Effector memory CD4-positive, alpha-beta T cell (primary cell): ENCODE data around the gene DUSP22.

ENCODE experiments used
- DNase-seq, 3 donors: peaks; one replicate each; pipeline ENCODE4 v3.0.0-alpha.2; 2020
- H3K27ac ChIP-seq: 2 replicates; pipeline ENCODE4 v1.7.0; 2013; ENCODE audit warnings: mild to moderate bottlenecking, low read length, moderate library complexity; ENCODE audit not compliant: insufficient read depth, poor library complexity, severe bottlenecking
- H3K27me3 ChIP-seq: replicated peaks from 2 replicates; pipeline ENCODE4 v1.7.0; 2013; ENCODE audit warnings: mild to moderate bottlenecking, low read length; ENCODE audit not compliant: insufficient read depth, control insufficient read depth, poor library complexity, severe bottlenecking
- H3K36me3 ChIP-seq: 2 replicates; pipeline ENCODE4 v1.7.0; 2013; ENCODE audit warnings: mild to moderate bottlenecking, low read length, moderate library complexity; ENCODE audit not compliant: control insufficient read depth, insufficient read depth
- H3K4me1 ChIP-seq: 2 replicates; pipeline ENCODE4 v1.7.0; 2013; ENCODE audit warnings: low read length, mild to moderate bottlenecking; ENCODE audit not compliant: control insufficient read depth, insufficient read depth, poor library complexity, severe bottlenecking
- H3K4me3 ChIP-seq: 2 replicates; pipeline ENCODE4 v1.7.0; 2013; ENCODE audit warnings: low read length, low read depth, mild to moderate bottlenecking; ENCODE audit not compliant: insufficient read depth, poor library complexity, severe bottlenecking
- H3K9me3 ChIP-seq: 2 replicates; pipeline ENCODE4 v1.7.0; 2013; ENCODE audit warnings: mild to moderate bottlenecking, low read length, moderate library complexity; ENCODE audit not compliant: control insufficient read depth

The DUSP22 gene

GRCh38 chr6:360349-360748 lies 68.1 kb downstream of the DUSP22 start:
- Histone ChIP-seq H3K4me1 (no peaks in the 10 kb centered on the region), H3K36me3 (no peaks in the 10 kb centered on the region), H3K27ac (no peak overlapping the region), H3K9me3 (no peaks in the 10 kb centered on the region), H3K27me3 (no peaks in the 10 kb centered on the region), H3K4me3 (no peak overlapping the region)
- no peak for DNase-seq

- Histone ChIP-seq H3K4me1 (no peaks in the 10 kb centered on the region), H3K27me3 (no peaks in the 10 kb centered on the region), H3K27ac (no peak overlapping the region), H3K36me3 (no peaks in the 10 kb centered on the region), H3K4me3 (no peak overlapping the region), H3K9me3 (no peaks in the 10 kb centered on the region)
- DNase-seq = no peak
Observed at GRCh38 chr6:360764-361373, 68.6 kb downstream of the DUSP22 start.

DNA sequence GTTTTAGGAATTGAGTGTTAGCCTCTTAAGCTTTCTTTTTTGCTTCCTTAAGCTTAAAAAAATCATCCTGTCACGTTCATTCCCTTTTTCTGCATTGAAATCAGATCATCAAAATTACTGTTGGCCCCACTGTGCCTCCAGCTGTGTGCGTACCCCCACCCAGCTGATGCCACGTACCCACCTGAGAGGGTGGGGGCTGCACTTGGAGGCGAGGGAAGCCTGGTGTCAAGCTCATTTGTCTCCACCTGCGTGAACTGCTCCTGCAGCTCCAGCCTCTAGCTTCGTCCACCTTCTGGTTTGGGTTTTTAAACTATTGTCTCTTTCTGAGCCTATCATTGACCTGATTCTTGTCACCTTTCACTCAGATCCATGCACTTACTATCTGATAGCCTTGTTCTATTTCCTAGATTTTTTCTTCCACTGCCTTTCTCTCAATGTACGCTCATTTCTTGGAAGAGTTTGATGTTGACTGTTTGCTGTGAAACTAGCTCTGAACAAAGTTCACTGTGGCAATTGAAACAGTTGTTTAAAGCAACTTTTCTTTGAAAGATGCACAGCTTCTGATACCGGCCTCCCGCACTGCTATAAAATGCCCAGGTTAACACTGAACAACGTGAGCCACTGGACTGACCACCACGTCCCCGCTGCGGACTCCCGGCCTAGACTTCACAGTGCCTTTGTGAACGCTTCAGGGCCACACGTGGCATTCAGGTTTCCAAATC lies 69.3 kb downstream of the DUSP22 start:
- H3K27ac ChIP-seq = no peak overlapping the region
- H3K36me3 ChIP-seq = no peaks in the 10 kb centered on the region
- no peaks in the 10 kb centered on the region for H3K9me3 ChIP-seq
- no peak overlapping the region for H3K4me3 ChIP-seq
- H3K4me1 ChIP-seq = no peaks in the 10 kb centered on the region
- no peaks in the 10 kb centered on the region for H3K27me3 ChIP-seq
- DNase-seq = no peak

DNA sequence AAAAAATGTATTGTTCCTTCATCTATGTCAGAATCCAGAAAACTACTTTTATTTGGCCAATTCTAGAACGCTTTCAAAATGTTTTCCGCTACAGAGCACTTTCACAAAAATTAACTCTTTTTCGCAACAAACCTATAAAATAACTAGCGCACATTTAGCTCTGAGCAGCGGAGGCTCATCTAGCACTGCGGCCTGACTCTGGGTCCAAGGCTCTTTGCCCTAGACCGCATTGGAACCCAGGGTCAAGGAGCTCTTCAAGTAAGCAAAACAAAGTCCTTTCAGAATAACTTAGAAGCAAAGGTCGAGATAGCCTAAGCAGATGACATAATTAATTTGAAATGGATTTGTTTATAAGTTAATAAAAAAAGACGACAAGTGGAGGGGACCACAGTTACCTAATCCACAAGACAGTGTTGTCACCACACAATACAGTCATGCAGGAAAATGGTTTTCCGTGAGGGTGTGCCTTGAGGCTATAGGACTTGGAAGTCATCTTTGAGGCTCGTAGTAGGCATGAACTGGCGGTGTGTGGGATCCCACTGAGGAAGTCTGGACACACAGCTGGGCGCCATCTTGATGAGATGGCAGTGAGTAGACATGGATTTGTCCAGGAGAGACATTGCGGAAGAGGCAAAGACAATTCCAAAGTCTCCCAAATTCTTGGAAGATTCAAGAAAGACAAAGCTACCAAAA lies 70.1 kb downstream of the DUSP22 start:
- DNase-seq = no peak
- no peaks in the 10 kb centered on the region for H3K9me3 ChIP-seq
- H3K36me3 ChIP-seq = no peaks in the 10 kb centered on the region
- H3K27me3 ChIP-seq = no peaks in the 10 kb centered on the region
- no peak overlapping the region for H3K4me3 ChIP-seq
- no peaks in the 10 kb centered on the region for H3K4me1 ChIP-seq
- no peak overlapping the region for H3K27ac ChIP-seq

DNA sequence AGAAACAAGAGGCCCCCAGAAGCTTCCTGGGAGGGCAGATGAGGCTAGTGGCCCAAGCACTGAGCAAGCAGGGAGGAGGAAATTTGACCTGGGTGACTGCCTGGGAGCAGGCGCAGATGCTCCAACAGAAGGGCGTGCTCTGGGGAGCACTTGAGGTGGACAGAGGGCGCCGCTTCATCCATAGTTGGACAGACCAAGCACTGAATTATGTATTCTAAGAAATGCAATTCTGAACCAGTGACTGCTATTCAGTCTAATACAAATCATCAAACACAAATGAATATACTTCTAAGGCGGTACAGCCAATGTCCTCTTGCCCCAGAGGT lies 70.6 kb downstream of the DUSP22 start:
- Histone ChIP-seq H3K27me3 (no peaks in the 10 kb centered on the region), H3K4me3 (no peak overlapping the region), H3K4me1 (no peaks in the 10 kb centered on the region), H3K9me3 (no peaks in the 10 kb centered on the region), H3K27ac (no peak overlapping the region), H3K36me3 (no peaks in the 10 kb centered on the region)
- no peak for DNase-seq

GRCh38 chr6:363291-363690 lies 71.0 kb downstream of the DUSP22 start:
- no peaks in the 10 kb centered on the region for H3K27me3 ChIP-seq
- H3K9me3 ChIP-seq = no peaks in the 10 kb centered on the region
- no peak overlapping the region for H3K4me3 ChIP-seq
- DNase-seq = no peak
- no peaks in the 10 kb centered on the region for H3K4me1 ChIP-seq
- H3K36me3 ChIP-seq = no peaks in the 10 kb centered on the region
- no peak overlapping the region for H3K27ac ChIP-seq

DNA sequence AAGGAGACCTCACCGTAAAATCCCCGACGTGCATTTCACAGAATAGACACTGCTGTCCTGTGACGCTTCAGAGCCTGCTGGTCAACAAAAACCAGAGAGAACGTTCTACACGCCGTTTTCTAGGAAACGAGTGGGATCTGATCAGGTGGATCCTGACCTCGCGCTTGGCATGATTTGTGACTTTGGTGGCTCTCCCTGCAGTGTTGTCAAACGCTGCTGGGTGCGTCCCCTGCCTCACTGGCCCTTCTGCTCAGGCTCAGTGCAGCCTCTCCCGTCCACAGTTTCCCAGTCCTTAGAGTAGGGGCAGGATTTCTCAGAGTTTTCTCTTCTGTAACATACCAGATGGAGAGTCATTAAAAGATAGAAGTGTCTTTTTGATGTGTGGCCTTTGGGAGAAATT lies 71.6 kb downstream of the DUSP22 start:
- Histone ChIP-seq H3K27ac (no peak overlapping the region), H3K4me3 (no peak overlapping the region), H3K4me1 (no peaks in the 10 kb centered on the region), H3K27me3 (no peaks in the 10 kb centered on the region), H3K36me3 (no peaks in the 10 kb centered on the region), H3K9me3 (no peaks in the 10 kb centered on the region)
- DNase-seq = no peak

DNA sequence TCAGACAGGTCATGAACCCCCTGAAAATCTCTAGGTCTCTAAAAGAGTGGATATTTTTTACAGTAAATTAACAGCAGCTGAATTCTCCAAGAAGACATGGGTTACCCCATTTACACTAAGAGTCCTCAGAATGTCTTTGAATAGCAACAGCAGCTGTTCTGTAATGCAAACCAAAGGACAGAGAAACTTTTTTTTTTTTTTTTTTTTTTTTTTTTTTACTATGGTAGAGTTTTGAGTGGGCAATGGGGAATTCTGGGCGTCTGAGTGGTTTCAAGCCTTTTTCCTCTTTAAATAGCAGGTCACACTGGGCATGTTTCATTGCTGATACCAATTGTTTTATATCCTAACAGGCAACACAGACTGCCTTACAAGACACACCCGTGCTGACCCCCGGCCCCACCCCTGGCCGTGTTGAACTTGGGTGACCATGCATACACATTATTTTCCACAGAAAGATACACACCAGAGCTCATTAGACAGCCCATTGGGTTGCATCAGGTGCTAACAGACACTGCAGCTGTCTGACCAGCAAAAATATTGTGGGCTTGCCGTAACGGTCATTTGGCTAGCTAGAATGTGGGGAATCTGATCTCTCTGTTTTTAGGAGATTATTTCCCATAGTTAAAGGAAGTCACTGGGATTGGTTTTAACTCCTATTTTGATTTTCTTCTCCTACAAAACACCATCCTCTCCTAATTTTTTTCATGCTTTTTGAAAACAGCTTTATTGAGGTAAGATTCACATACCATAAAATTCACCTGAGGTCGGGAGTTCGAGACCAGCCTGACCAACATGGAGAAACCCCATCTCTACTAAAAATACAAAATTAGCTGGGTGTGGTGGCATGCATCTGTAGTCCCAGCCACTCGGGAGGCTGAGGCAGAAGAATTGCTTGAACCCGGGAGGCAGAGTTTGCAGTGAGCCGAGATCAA lies 72.6 kb downstream of the DUSP22 start:
- no peak for DNase-seq
- Histone ChIP-seq H3K9me3 (no peaks in the 10 kb centered on the region), H3K4me1 (no peaks in the 10 kb centered on the region), H3K27ac (no peak overlapping the region), H3K27me3 (no peaks in the 10 kb centered on the region), H3K36me3 (no peaks in the 10 kb centered on the region), H3K4me3 (no peak overlapping the region)

DNA sequence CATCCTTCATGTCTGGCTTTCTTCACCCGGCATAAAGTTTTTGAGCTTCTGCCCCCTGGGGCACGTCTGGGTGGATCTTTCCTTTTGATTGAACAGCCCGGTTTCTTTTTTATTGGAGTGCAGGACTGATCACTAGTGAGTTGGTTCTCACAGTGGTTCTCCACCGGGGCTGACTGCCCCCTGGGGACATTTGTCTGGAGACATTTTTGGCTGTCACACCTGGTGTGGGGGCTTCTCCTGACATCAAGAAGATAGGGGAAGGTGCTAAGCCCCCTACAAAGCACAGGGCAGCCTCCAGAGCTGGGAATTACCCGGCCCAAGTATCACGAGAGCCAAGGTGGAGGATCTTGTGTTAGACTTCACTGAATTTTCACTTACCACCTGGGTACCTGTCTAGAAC lies 73.5 kb downstream of the DUSP22 start:
- DNase-seq = no peak
- no peaks in the 10 kb centered on the region for H3K9me3 ChIP-seq

More for the DNA sequence above, 73.5 kb downstream of the DUSP22 start:
- H3K4me3 ChIP-seq = no peak overlapping the region
- no peaks in the 10 kb centered on the region for H3K36me3 ChIP-seq
- no peak overlapping the region for H3K27ac ChIP-seq
- H3K4me1 ChIP-seq = no peaks in the 10 kb centered on the region
- H3K27me3 ChIP-seq = no peaks in the 10 kb centered on the region
